ENCODE measurements around the gene CPB2.

The CPB2 gene

DNA sequence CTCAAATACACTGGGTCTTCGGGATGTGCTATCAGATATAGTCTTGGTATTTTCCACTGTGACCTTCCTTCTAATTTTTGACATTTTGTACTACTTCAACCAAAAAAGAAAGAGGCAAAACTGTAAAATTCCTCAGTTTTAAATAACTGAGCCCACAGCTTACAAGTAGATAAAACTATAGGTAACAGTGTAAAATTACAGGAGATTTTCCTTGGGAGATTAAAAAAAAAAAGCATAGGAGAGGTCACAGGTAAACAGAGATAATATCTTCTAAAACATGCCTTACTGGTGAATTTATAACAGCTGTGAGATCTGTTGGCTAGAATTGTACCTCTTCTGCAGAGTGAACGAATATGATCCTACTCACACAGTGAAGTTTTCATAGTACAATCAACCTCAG, 59.4 kb downstream of the CPB2 start:
- DNase-seq, result no peak

DNA sequence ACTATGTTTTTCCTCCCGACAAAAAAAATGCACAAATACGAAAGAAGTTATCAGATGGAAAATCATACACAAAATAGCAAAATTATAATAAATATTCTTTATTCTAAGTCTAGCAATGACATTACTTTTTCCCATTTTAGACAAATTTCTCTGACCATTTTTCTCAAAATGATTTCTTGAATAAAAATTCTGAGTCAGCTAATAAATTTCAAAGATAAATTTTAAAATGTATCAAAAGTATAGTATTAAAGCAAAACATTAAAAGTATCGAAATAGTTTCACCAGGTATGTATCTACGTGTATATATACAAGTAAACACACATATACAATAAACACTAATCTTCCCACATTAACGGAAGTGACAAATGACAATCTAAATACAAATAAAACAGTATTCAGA, 61.2 kb downstream of the CPB2 start:
- DNase-seq, result no peak

DNA sequence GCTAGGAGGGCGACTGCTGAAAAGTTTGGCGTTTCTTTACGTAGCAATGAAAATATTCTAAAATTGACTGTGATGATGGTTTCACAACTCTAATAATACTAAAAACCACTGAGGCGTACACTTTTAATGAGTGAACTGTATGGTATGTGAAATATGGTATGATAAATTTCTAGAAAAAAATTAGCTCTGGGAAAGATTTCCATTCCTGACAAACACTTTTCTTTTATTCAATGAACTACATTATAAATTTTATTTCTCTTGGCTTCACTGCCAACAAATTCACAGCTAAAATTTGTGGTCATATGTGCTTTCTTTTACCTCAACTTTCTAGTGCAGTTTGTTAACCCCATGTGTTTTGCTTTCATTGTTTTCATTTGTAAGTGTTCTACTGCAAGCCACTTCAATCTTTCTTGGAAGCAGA, 63.4 kb downstream of the CPB2 start:
- no peak for DNase-seq

DNA sequence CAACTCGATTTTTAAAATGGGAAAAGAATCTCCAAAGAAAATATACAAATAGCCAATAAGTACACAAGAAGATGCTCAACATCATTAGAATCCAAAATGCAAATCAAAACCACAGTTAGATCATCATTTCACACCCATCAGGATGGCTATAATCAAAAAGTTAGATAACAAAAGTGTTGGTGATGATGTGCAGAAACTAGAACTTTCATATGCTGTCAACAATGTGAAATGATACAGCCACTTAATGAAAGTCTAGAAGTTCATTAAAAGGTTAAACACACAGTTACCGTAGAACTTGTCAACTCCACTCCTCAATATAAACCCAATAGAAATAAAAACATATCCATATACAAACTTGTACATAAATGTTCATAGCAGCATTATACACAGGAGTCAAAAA, 64.1 kb downstream of the CPB2 start:
- no peak for DNase-seq

DNA sequence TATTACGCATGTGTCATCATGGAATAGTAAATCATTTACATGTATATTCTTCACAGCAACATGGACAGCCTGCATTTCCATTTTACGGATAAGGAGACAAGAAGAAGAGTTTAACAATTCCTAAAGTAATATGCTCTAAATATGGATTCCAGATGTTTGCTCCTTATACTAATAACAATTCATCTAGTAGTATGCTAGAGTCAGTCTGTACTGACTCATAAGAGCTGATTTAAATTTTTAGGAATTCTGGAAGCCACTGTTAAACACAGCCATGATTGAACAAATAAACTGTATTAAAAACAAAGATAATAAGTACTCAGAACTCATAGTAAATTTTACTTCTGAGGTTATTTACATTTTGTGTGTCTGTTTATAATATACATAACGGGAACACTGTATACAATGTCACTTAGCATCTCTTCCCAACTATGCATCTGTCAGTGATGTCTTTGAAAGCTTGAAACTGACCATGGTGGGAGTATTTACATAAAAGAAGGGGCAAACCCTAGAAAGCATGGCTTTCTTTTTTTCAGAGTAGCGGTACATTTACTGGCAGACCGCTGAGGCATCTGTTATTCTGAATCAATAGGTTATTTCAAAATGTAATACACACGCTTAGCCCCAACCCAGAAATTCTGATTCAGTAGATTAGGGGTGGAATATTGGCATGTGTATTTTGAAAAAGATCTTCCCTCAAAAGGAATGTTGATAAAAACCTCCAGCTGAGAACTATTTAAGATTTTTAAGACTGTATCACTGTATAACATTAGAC, 65.2 kb downstream of the CPB2 start:
- DNase-seq, result no peak

DNA sequence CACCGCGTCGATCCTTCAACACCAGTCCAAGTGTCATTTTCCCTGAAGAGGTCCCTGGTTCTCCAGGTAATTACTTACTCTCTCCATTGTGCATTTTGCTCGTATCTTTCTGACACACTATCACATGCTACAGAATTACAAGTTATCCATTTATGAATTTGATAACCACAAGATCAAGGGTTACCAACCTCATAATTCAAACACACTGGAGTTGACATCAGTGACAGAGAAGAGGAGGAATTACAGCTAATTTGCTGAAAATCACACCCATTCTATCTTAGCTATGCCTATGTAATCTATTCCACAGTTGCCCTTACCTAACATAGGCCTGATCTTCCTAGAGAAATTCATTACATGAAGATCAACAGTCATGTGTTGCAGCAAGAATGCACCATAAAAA, 66.5 kb downstream of the CPB2 start:
- no peak for DNase-seq

DNA sequence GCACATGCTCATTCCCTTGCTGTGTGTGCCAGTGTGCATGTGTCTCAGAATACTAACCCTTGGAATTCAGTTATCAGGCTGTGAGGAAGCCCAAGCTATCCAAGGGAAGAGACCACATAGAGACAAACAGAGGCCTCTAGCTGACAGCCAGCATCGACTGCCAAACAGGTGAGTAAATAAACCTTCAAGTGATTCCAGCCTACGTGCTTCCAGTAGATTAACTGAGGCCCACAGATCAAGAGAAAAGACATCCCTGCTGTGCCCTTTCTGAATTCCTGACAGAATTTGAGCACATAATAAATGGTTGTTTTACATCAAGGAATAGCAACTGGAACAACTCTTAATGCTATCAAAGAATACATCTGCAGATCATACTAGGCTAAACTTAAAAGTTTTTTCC, 69.8 kb downstream of the CPB2 start:
- DNase-seq, result no peak

DNA sequence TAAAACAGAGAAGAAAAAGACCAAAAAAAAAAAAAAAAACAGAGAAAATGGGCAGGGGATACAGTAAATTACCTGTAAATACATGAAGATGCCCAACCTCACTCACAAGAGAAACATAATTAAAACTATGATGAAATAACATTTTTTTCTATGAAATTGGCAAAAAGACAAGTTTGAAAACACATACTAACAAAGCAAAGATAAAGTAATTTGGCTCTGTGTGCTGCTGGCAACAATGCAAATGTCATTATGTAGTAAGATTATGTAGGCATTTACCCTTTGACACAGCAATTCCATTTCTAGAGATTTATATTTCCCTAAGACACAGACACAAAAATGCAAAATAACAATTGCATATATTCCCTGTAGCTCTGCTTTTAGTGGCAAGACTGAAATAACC, 72.5 kb downstream of the CPB2 start:
- DNase-seq, result no peak

DNA sequence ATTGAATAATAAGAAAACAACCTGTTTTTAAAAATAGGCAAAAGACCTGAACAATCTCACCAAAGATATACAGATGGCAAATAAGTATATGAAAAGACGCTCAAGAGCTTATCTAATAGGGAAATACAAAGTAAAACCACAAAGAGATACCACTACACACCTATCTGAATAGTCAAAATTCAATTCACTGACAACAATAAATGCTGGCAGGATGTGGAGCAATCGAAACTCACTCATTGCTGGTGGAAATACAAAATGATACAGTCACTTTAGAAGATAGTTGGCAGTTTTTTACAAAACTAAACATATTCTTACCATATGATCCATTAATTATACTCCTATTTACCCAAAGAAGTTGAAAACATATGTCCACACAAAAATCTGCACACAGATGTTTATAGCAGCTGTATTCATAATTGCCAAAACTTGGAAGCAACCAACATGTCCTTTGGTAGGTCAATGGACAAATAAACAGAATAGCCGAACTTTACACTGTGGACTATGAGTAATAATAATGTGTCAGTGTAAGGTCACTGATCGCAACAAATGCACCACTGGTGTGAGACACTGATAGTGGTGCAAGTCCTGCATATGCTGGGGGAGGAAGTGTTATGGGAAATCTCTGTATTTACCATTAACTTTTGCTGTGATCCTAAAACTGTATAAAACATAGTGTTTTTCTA, 73.1 kb downstream of the CPB2 start:
- DNase-seq, result no peak

DNA sequence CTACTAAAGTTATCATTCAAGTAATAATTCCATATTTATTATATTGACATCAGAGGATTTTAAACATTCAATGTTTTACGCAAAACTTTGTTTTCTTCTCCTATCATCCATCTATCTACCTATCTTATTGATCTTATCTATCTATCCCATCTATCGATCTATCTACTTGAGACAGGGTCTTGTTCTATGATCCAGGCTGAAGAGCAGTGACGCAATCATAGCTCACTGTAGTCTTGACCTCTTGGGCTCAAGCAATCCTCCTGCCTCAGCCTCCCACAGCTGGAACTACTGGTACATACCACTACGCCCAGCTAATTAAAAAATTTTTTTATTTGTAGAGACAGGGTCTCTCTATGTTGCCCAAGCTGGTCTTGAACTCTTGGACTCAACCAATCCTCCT, 79.7 kb downstream of the CPB2 start:
- no peak for DNase-seq

DNA sequence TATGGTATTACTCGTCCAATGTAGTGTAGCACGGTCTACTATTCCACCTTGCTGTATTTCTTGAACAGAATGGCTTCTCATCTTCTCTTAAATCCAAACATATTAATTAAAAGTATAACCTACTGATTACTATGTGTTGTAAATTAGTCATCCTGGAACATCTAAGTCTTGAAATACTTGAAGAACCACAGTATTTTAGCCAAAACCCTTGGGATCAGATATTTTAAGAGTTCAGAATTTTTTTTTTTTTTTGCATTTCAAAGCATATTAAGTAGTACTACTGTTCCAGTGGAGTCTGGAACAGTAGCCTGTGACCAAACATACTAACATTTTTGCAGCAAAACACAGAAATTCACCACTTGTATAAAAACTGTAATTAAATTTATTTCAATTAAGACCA, 82.4 kb downstream of the CPB2 start:
- no peak for DNase-seq

DNA sequence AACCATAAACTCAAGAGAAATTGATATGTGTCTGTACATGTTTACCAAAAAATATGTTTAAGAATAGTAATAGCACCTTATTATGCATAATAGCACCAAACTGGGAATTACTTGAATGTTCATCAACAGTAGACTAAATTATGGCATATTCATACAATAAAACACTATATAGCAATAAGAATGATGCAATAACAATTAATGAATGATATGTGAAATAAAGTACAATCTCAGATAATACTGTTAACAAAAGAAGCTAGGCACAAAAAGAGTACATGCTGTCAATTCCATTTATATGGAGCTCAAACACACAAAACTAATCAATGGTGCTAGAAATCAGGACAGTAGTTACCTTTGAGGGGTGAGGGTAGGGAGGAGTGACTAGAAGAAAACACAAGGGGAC, 88.6 kb downstream of the CPB2 start:
- no peak for DNase-seq

DNA sequence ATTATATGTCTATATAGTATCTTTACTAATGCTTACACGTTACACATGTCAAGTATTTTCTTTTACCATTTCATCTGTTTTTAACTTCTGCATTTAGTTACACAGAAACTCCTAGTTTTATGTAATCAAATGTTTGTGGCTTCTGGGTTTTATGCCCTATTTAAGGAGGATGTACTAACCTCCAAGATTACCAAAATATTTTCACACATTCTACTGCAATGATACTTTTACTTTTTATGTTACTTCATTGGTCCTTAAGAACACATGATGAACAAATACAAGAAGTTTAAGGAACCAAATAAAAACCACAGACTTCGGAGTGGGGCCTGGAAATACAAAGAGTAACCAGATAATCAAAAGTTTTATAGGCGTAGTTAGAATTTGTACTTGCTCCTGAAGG, 89.5 kb downstream of the CPB2 start:
- peak in 1 of 2 experiments; percentile 5 for DNase-seq

DNA sequence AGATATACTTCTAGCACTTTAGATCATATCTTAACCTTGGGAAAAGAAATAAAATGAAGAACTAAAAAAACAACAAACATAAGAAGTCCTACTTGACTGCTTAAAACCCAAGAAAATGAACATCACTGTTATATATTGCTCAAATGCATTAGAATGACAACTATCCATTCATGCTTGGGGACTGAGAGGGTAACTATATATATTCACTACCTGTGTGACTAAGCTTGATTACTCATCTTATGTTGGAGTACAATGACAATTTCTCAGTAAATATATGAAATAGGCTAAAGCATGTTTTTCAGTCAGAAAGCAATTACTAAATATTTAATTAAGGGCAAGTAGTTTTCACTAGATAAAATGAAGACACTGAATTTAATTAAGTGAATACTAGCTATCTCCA, 92.4 kb downstream of the CPB2 start:
- no peak for DNase-seq

DNA sequence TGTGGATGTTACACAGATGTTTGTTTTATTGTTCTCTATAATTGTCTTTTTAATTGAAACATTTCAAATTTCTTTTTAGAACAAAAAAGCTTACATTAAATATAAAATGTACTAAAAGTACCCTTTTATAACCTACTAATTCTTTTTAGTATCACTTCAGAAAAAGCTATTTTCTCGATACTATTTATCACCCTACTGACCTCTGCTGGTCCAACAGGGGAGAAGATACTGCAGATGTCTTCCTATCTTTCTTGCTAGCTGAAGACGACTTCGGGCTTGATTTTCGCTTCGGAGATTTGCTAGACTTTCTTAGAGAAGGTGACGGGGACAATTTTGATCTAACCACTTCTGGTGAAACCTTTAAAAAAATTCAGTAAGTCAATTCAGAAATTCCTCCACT, 94.7 kb downstream of the CPB2 start:
- peak; percentile 48 to 59 for DNase-seq

DNA sequence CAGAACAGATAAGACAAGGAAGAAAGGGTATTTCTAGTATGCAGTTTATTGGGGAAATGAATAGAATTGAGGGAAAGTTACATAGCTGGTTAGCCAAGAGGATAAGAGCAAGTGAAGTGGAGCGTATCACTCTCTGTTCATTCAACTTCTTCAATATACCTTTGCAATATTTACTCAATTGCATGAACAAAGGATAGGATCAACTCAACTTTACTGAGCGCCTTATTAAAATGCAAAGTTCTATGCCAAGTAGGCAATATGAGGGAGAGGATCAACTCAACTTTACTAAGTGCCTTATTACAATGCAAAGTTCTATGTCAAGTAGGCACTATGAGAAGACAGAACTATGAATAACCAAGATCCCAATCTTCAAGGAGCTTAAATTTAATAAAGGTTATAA, 96.2 kb downstream of the CPB2 start:
- DNase-seq, result no peak

DNA sequence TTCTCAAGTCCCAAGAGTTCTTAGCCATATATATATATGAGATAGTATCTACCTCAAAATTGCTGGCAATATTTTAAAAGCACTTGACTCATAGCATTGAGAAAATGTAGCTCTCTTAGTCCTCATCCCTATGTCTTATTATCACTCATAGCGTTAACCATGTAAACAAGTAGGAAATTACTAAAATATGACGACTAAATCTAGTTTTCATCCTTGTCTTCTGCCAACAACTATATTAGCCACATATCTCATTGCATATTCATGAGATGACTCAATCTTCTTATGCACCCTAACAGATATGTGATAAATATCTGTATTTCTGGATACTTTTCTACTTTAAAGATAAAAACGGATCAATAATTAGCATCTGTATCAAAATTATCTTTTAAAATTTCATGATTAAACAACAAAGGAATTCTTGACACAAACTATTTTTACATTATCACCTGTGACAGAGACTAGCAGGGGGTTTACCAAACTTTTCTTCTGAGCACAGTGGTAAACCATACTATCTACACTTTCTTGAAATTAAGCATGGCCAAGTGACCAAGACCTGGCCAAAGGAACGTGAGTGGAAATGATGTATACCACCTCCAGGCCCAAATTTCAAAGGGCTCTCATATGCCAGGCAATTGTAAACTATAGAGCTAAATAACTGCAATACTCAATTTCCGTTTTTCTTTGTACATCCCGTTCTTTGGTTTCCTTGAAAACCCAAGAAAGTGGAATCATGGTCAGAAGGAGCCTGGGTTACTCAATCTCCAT, 98.0 kb downstream of the CPB2 start:
- no peak for DNase-seq

DNA sequence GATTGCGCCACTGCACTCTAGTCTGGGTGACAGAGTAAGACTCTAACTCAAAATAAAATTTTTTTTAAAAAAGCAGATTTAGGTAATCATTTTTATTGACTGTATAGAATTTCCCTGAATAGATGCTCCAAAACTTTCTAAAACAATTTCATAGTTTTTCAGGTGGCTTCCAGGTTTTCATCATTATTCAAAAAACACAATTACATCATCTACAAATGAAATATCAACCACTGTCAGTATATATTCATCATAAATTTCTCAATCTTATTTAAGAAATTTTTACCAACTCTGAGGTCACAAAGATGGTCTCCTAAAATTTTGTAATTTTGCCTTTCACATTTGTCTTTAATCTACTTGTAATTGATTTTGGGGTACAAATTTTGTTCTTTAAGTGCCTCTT, 100.3 kb downstream of the CPB2 start:
- no peak for DNase-seq
